Left cardiac atrium (tissue), 4 donors: ENCODE results near the gene TMEM72. TPM values are rescaled to one million over a fixed set of nuclear protein-coding genes. Genes with fewer than 3 reads are reported as not detected.

Source experiments
- ATAC-seq, 2 donors: fragments of 200-7000 bp; cut with Tn5 transposase; one replicate each; pipeline ENCODE4 v1.9.1; 2020; ENCODE audit warnings: mild to moderate bottlenecking in 2 of 2, moderate library complexity in 2 of 2
- DNase-seq: peaks from one replicate; pipeline ENCODE4 v3.0.0-alpha.2; 2020
- intact Hi-C, 2 donors: fragments of 100-400 bp; cut with DNase I; formaldehyde crosslinking; loops; one replicate each; pipeline versions ENCODE4 v1.14.1 to v1.15.1; 2022 to 2023
- total RNA-seq, 2 donors: library from RNA; stranded (reverse); fragmentation: NEBNext Ultra II Directional; extraction: Animal tissue kit (Norgen Biotek cat#: 25700); gene quantifications; one replicate each; pipeline ENCODE4 v1.2.1, GENCODE V29; 2021
- donor health status: DM: no; HTN: yes; CAD: no.
- donor health status: DM: no; HTN: yes; CAD: no; lungs with severe emphysema.
- donor health status: DM: yes; HTN: yes; CAD: no.
- donor health status: Dilated cardiomyopathy.

The TMEM72 gene
- total RNA-seq, 2 donors from 2014 or later, result 0.21 to 0.27 TPM

DNA sequence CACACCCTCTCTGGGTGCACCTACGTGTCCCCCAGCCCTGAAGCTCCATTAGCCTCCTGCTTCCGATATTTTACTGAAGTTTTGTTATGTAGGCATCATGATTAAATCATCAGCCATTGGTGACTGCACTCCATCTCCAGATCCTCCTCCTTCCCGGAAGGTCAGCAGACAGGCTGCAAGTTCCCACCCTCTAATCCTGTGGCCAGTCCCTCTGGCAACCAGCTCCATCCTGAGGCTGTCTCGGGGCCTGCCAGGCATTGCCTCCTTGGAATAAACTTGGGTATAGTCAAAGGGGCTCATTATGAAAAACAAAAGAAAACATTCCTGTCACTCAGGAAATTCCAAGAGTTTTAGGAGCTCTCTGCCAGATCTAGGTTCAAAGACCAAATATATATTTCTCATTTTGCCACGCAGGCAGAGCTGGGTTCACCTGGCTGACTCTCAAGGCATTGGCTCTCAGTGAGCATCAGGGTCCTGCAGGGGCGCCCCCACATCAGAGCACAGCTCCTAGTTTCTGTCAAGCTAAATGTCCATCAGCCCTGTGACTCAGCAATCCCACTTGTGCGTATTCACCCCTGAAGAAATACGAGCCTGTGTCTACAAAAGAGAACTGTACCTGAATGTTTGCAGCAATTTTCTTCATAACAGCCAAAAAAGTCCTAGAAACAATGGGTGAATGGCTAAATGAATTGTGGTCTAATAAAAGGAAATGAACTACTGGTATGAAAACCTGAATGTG is 27.4 kb upstream of the TMEM72 start:
- no peak for DNase-seq
- ATAC-seq, result no peak
- intact Hi-C loops, result no loop called here

DNA sequence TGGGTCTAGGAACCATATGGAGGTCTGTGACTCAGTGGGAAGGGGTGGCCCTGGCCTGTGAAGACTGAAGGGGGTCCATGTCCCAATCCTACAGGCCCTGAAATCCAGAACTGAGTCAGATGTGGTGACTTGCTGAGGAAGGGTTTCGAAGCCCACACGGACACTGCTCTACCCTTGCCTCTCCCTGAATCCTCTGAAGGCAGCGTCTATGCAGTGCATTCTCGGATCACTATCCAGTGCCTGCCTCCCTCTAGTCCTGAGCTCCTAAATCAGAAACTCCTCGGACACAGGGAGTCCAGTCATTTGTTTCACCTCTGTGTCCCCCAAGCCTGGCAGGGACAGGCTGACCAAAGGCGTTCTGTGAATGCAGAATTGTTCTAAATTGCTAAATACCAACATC is 25.4 kb upstream of the TMEM72 start:
- intact Hi-C loops, result no loop called here
- ATAC-seq, result no peak
- DNase-seq, result no peak

DNA sequence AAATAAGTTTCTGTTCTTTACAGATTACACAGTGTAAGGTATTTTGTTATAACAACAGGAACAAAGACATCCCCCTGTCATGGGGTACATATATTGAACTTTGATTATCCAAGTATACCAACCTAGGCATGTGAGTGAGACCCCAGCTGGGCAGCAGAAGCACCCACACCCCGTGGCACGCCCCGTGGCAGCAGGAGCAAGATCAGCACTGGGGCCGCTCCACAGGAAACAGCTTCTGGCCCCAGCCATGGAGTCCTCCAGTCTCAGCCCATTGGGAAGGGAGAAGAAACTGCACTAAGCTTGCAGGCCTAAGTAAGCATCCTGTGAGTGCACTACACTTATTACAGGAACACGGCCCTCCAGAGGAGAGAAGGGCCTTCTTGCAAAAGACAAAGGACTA is 24.2 kb upstream of the TMEM72 start:
- intact Hi-C loops, result no loop called here
- no peak for DNase-seq
- no peak for ATAC-seq

DNA sequence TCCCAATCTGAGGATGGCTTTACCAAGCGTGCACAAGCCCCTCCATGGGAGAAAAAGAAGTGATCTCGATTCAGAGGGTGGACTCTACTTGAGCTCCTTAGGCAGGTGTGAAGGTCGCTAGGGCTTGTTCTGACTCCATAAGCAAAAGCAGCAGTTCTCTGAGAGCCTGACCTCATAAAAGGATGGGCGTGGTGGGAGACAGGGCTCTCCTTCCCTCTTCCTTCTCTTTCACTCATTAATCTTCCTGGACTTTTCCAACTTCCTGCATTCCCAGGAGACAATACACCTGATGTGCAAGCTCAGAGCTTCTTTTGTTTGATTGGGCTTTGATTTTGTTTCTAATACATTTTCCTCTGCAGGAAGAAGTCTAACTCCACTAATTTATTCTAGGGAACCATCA is 22.3 kb upstream of the TMEM72 start:
- intact Hi-C loops, result no loop called here
- DNase-seq (no peak), ATAC-seq (no peak)

DNA sequence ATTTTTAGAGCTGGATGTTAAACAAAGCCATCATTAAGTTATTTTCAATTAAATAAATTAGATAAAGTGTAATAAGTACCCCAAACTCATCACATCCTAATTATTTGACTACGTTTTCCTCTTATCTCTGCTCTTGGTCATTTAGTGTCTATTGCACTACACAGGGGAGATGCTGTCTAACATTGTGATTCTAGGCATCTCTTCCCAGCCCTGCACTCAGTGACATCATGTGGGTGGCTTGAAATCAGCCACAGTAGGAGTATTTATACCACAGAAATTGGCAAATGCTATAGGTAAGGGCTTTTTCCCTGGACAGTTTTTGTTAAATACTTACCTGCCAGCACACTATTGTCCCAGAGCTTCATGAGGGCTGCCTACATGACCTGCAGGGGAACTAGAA is 21.3 kb upstream of the TMEM72 start:
- intact Hi-C loops, result no loop called here
- ATAC-seq, result no peak
- no peak for DNase-seq

DNA sequence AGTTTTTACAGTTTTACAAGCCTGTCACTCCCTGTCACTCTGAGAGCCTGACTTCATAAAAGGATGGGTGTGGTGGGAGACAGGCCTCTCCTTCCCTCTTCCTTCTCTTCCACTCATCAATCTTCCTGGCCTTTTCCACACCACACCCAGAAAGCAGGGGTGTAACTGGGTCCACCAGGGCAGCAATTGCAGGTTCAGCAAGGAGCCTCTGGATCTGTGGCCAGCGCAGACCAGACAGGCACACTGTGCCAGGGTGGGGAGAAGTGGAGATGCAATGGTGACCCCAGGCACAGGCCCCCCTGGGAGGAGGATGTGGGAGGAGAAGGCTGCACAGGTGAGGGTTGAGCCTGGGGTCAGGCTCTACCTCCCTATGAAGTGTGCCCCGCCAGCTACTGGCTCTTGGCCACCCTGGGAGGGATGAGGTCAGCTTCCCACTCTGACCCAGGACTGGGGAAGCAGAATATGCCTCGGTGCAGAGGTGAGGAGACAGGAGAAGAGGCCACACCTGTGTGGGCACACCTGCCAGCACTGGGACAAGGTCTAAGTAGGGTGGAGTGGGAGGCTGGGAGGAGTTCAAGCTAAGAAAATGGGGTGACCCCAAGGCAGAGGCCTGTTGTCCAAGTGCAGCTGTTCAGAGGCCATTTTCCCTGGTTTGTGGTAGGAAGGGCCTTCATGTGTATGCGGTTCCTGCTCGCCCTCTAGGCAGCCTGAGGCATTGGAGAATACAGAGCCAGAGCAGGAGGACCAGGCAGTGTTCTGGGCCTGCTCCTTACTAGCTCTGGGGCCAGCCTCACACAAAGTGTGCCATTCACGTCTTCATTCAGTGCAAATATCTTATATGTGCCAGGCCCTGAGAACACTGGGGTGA is 20.2 kb upstream of the TMEM72 start:
- intact Hi-C loops, result no loop called here
- DNase-seq (no peak), ATAC-seq (no peak)

DNA sequence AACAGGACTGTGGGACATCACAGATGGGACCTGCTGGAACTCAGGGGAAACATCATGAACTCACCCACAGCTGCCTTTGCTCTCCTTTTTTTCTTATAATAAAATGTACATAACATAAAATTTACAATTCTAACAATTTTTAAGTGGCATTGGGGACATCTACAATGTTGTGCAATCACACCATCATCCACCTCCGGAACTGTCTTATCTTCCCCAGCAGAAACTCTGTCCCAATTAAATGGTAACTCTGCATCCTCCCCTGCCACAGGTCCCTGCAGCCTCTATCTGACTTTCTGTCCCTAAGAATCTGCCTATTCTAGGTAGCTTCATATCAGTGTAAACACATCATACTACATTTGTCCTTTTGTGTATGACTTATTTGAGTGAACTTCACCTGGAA is 19.4 kb upstream of the TMEM72 start:
- intact Hi-C loops, result no loop called here
- no peak for DNase-seq
- ATAC-seq, result no peak

DNA sequence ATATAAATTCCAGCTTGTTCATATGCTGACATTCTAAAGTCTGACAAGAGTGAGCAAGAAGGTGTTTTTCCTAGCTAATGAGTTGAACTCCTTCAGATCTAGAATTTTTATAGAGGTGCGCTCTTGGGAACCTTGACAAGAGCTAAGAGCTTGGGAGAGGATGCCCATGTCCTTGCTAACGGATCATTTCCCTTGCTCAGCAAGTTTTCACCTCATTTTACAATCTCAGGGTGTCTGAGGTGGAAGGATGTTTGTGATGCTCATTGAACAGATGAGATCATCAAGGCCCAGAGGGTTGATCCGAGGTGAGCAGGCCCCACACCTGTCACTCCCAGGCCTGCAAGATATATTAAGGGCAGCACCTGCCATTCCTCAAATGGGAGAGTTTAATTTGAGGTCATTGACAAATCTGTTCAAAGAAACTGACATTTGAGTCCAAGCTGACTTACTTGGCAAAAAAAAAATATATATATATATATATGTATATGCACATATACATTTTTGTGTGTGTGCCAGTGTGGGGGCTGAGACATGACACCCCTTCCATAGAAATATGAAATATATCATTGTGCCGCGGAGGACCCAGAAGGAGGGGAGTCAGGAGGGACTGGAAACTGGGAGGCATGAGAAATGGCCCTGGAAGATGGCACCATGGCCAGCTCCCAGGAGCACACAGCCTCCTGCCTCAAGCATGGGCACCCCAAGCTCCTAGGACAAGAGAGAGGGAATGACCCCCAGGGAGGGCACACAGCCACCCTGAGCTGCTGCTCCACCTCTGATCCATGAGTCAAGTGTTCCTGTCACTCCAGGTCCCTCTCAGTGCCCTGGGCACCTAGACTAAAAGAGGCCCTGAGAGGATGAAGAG is 17.3 kb upstream of the TMEM72 start:
- no peak for ATAC-seq

DNA sequence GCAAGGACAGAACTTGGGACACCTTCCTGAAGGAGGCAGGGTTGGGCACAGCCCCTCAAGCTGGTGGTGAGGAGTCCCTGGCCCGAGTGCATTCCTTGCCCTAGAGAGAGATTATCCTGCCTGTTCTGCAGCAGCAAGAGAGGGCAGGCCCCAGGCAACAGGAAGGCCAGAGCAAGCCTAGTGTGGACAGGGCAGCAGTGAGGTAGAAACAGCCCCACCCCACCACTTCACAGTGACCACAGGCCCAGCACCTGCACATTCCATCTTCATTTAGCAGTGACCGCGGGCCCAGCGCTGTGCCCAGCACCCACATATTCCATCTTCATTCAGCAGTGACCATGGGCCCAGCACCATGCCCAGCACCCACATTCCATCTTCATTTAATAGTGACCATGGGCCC is 16.4 kb upstream of the TMEM72 start:
- no peak for DNase-seq
- intact Hi-C loops, result no loop called here
- no peak for ATAC-seq

More for the DNA sequence above, 17.3 kb upstream of the TMEM72 start:
- DNase-seq, result no peak
- intact Hi-C loops, result no loop called here

DNA sequence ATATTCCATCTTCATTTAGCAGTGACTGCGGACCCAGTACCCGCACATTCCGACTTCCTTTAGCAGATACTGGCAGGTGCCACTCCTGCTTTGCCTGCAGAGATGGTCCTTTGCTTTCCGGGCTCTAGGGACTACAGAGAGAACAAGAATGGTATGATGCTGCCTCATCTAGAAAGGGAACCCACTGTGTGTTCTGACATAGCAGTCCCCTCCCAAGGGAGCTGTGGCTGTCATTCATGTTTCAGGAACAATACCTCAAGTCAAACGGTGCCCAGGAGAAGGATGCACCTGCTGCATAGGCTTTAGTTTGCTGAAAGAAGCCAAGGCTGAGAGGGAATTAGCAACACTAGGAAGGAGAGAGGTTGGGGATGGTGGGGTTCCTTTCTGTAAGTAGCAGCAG is 15.9 kb upstream of the TMEM72 start:
- intact Hi-C loops, result no loop called here
- DNase-seq (no peak), ATAC-seq (no peak)

DNA sequence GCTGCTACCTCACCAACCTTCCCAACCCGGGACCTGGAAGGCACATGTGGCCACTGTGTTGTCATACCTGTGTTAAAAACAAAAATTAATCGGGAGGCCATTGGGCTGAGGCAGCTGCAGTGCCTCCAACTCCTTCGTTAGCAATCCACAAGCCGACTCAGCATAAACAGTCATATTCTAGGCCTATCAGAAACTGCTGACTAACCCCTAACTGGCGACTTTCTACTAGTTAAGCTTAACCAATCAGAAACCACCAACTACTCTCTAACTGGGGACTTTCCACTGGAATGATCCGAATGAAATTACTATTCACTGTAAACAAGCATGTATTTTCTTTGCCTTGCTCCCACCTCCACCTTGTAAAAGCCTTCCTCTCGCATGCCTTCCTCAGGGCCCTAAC is 14.1 kb upstream of the TMEM72 start:
- DNase-seq, result no peak

DNA sequence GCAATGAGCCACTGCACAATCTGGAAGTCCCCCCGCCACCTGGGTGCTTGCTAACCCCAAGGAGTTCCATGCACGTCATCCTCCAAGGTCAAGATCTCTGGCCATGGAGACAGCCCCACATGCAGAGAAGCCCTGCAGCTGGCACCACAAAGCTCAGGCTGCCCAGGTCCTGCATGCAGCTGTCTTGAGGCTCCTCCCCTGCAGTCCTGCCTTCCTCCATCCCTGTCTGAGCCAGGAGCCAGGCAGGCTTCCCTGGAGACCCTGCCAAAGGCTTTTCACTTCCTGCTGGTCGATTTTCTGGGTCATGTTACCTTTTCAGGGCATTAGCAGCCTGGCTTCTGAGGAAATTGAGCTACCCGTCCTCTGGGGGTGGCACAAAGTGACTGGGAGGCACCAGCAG is 12.5 kb upstream of the TMEM72 start:
- DNase-seq (no peak), ATAC-seq (no peak)
- intact Hi-C loops, result no loop called here

More for the DNA sequence above, 14.1 kb upstream of the TMEM72 start:
- intact Hi-C loops, result no loop called here
- ATAC-seq, result no peak

DNA sequence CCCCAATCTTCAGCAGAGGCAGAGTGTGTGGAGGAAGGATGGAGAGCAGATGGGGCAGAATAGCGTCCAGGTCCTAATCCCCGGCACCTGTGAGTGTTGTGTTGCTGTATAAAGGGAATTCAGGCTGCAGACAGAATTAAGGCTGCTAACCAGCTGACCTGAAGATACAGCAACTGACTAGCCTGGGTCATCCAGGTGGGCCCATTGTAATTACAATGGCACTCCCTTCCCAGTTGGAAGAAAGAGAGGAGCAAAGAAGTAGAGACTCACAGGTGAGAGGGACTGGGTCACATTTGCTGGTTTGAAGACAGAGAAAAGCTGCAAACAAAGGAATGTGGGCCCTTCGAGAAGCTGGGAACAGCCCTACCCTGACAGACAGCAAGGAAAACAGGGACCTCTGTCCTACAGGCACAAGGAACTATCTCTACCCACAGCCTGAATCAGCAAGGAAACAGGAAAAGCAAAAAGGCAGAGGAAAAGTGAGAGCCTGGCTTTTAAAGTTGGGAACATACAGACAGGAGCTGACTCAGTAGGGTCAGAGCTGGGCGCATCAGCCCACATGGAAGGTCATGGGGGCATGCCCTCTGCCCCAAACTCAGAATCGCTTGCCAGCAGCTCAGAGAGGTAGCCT is 11.6 kb upstream of the TMEM72 start:
- no peak for DNase-seq
- intact Hi-C loops, result no loop called here
- no peak for ATAC-seq

DNA sequence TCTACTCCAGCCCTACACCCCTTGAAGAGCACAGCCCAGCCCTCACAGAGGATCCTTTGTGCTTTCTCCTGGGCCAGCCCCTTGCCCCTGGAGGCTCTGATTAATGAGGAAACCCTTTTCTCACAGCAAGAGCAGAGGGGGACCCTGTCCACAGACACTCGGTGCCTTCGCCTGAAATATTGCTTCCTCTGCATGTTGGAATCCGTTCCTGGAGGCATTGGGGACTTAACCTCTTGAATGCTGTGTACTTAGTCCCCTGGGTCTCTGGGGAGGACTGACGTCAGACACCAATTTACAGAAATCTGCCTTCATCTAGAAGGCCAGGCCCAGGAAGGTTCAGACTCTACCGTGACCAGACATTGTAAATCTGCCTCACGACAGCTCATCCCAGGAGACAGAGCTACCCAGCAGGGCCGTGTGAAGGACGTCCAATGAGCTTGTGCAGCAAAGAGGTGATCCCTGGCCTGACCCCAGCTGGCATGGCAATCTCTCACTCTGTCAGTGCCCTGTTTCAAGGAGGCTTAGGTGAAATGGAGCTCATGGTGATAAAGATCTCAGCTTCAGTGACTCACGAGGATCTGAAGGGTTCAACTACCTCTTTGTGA is 8.1 kb upstream of the TMEM72 start:
- intact Hi-C loops, result no loop called here
- no peak for DNase-seq
- peak in 1 of 2 donors; percentile 19 for ATAC-seq

DNA sequence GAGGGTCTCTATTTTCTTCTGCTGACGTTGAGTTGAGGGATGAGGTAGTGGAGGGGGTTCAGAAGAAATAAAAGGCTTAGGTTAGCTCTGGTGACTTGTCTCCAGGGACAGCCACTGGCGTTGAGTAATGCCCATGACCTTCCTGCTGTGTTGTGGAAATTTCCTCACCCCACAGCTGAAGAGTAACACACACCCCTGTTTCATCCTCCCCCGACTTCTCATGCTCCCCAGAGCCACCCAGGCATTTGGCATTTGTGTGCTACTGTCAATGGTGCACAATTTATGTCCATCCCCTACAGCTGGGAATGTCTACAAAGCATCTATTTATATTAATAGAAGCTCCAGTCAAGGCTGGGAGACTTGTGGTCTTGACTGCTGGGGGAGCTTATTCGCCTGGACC is 4.7 kb upstream of the TMEM72 start:
- no peak for ATAC-seq
- intact Hi-C loops, result no loop called here
- DNase-seq, result no peak

DNA sequence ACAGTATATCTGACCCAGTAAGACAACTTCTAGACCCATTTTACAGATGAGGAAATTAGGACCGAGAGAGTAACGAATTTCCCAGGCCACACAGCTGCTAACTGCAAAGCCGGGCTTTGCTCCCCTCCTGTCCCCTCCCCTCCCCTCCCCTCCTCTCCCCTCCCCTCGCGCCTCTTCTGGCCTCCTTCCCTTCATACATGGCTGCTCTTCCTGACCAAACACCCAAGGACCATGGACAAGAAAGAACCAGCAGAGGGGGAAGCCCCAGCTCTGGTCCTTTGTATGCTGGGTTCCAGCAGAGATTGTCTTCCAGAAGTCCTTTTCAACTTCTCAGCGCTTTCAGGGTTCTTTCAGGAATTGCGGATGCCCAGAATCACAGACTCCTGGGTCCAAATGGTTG is 3.6 kb upstream of the TMEM72 start:
- intact Hi-C loops, result no loop called here
- DNase-seq, result no peak
- no peak for ATAC-seq

DNA sequence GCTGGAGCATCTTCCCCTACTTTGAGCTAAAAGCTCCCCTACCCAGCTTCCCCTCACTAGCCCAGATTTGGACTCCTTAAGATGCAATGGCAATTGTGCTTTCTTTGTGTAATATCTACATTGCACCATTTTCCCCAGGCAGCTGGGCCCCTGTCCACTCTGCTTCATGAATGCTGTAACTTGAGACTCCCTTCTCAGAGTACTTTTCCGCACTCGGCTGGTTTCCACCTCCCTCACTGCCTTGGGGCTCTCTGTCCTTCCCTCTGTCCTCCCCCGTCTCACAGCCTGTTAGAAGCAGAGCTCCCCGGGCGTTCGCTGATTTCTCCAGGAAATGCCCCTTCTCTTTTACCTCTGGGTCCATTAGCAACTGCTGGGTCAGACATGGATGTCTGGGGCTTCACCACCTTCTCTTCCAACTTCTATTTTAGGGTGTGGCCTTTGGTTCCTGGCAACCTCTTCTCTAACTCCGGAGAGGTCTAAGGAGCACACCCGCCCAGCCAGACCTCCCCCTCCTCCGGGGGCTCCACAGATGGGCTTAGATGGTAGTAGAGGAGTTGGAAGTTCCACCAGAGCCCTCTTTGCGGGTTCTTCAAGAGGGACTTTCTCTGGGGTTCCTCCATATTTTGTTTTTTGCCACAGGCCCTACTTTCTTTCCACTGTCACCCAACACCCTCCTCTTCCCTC is 2.9 kb upstream of the TMEM72 start:
- intact Hi-C loops, result no loop called here
- no peak for DNase-seq
- peak in 1 of 2 donors; percentile 36 for ATAC-seq

DNA sequence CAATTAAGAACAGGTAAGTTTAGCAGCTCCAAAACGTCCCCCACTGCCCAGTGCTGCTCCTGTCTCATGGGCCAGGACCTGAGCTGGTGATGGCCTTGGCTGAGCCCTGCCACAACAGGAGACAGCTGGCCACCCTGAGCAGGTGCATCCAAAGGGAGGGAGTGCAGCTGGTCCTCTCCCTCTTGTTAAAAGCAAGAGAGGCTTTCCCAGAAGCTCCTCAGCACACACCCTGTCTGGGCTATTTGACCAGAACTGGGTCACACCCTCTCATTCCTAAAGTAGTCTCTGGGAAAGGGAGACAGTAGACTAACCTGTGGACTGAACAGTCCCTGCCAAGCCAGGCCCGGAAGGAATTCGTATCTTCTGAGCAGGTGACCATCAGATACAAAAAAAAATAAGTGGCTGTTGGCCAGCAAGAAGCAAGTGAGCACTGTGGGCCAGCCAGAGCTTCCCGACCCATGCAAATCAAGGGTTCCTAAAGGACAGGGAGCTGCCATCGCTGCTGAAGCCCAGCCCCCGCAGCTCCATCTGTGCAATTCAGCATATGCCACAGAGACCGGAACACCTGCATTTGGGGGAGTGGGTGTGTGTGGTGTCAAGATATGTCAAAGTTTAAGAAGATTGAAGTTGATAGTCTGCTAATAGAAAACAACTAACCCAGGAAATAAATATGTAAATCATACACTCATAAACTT is 2.1 kb upstream of the TMEM72 start:
- ATAC-seq (no peak), DNase-seq (no peak)
- intact Hi-C loops, result no loop called here
